CD4-positive, CD25-positive, alpha-beta regulatory T cell (primary cell): ENCODE data around the gene PHF21A. TPM values are rescaled to one million over a fixed set of nuclear protein-coding genes. Genes with fewer than 3 reads are reported as not detected.

Experiments
- ATAC-seq, 2 donors: fragments of 150-1000 bp; cut with Tn5 transposase; one replicate each; pipeline ENCODE4 v1.10.0; 2021; ENCODE audit warnings: low read depth in 2 of 2, moderate number of reproducible peaks in 2 of 2, moderate library complexity in 1 of 2
- DNase-seq, 3 donors: peaks; one replicate each; pipeline versions ENCODE4 v3.0.0 to v3.0.0-alpha.2; 2012 to 2022; ENCODE audit warnings: mixed read lengths in 1 of 3
- H3K27ac ChIP-seq: one replicate; pipeline ENCODE4 v1.7.0; 2013; ENCODE audit warnings: mild to moderate bottlenecking, low read length; ENCODE audit not compliant: insufficient read depth, poor library complexity, severe bottlenecking
- H3K27me3 ChIP-seq: one replicate; pipeline ENCODE4 v1.7.0; 2013; ENCODE audit warnings: low read length; ENCODE audit not compliant: control insufficient read depth, insufficient read depth
- H3K36me3 ChIP-seq: one replicate; pipeline ENCODE4 v1.7.0; 2013; ENCODE audit warnings: mild to moderate bottlenecking, low read length, moderate library complexity; ENCODE audit not compliant: control insufficient read depth, insufficient read depth
- H3K4me1 ChIP-seq: 2 replicates; pipeline ENCODE4 v1.7.0; 2013; ENCODE audit warnings: mild to moderate bottlenecking, low read length; ENCODE audit not compliant: insufficient read depth, control insufficient read depth, poor library complexity, severe bottlenecking
- H3K4me3 ChIP-seq: one replicate; pipeline ENCODE4 v1.7.0; 2013; ENCODE audit warnings: low read depth, mild to moderate bottlenecking, low read length, moderate library complexity
- H3K9me3 ChIP-seq, 2 experiments: 1 replicate in 1 of 2; 2 replicates in 1 of 2; pipeline ENCODE4 v1.7.0; 2013; ENCODE audit warnings: low read length in 2 of 2, mild to moderate bottlenecking in 1 of 2, moderate library complexity in 1 of 2; ENCODE audit not compliant: control insufficient read depth in 2 of 2
- H3K27ac Mint-ChIP-seq, 3 donors: one replicate each; pipeline ENCODE4 v1.8.0; 2020 to 2022; ENCODE audit warnings: mild to moderate bottlenecking in 3 of 3, mixed read lengths in 3 of 3, moderate library complexity in 2 of 3
- H3K27me3 Mint-ChIP-seq: one replicate; pipeline ENCODE4 v1.8.0; 2022; ENCODE audit warnings: mild to moderate bottlenecking, mixed read lengths
- H3K36me3 Mint-ChIP-seq: one replicate; pipeline ENCODE4 v1.8.0; 2020; ENCODE audit warnings: mixed read lengths
- H3K4me1 Mint-ChIP-seq, 4 donors: one replicate each; pipeline ENCODE4 v1.8.0; 2020 to 2022; ENCODE audit warnings: mixed read lengths in 4 of 4, mild to moderate bottlenecking in 1 of 4
- H3K4me3 Mint-ChIP-seq, 4 donors: one replicate each; pipeline ENCODE4 v1.8.0; 2020 to 2022; ENCODE audit warnings: mild to moderate bottlenecking in 4 of 4, mixed read lengths in 4 of 4, moderate library complexity in 3 of 4
- H3K9me3 Mint-ChIP-seq, 7 donors: one replicate each; pipeline ENCODE4 v1.8.0; 2020 to 2022; ENCODE audit warnings: mixed read lengths in 7 of 7, mild to moderate bottlenecking in 3 of 7, moderate library complexity in 2 of 7
- polyA plus RNA-seq, 4 donors: library from polyadenylated mRNA; unstranded; fragments of 300-500 nt; fragmentation: Illumina TruSeq; gene quantifications; one replicate each; pipeline ENCODE4 v1.2.3, GENCODE V29; 2021
- total RNA-seq: library from RNA; stranded (reverse); gene quantifications from one replicate; pipeline ENCODE4 v1.2.3, GENCODE V29; 2022

Gene PHF21A
- total and polyA plus RNA-seq, 5 donors from 2014 or later = 6.0 to 111 (median 9.2) TPM

DNA sequence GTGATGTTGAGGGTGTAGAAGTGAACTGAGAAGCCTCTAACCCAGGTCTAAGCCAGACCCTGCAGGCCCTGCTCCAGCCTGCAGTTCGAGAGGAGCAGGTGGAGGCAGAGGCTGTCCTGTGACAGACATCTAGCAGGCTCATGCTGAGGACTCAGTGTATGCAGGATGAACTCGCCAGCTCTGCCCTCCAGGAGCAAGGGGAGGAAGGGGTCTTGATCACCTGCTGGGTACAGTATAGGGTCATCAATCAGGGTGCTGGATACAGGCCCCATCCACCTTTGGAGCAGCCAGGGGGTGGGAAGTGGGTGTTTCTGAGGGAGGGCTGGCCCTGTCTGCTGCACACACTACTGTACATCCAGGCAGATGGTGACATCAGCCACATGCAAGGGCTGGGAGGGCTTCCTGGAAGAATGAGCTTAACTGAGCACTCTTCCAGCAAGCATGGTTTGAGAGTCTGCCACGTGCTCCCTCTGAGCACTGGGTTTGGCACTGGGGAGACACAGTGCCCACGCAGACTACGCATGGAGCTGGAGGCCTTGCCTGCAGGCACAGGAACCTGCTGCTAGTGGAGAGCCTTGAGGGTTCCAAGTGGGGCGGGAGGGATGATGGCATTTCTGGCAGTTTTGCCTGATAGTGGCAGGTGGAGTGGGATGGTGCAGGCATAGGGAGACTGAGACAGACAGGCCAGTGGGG, 226.6 kb downstream of the PHF21A start:
- Mint-ChIP-seq H3K4me1 (peaks cover 0 to 13% (median 1%) of the 10 kb centered on the region in 4 donors), H3K36me3 (peaks cover 6% of the 10 kb centered on the region), H3K27ac (peak overlapping the region in 1 of 3 donors; percentile 50), H3K27me3 (peaks cover 60% of the 10 kb centered on the region), H3K4me3 (no peak overlapping the region), H3K9me3 (peaks cover 0 to 3% (median 0%) of the 10 kb centered on the region in 7 donors)
- H3K27me3 ChIP-seq = peaks cover 15% of the 10 kb centered on the region
- no peaks in the 10 kb centered on the region for H3K9me3 ChIP-seq
- ATAC-seq = no peak
- peaks cover 10% of the 10 kb centered on the region for H3K4me1 ChIP-seq
- H3K36me3 ChIP-seq = no peaks in the 10 kb centered on the region
- H3K4me3 ChIP-seq = no peak overlapping the region
- no peak for DNase-seq
- no peak overlapping the region for H3K27ac ChIP-seq

DNA sequence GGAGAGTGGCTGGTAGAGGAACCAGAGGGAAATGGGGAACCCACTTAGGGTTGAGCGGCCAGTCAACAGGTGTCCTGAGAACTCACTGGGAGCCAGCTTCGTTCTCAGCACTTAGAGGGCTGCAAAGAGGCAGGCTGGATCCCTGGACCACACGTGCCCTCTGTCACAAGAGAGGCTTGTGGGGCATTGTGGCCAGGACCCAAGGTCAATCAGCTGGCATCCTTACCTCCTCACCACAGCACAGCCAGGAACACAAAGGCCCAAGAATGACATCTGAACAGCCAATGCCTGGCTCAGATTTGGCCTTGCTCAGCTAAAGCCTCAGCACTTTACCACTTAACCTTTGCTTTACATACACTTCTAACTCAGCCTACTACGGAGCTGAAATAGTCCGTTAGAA, 228.4 kb downstream of the PHF21A start:
- H3K27me3 ChIP-seq = peaks cover 4% of the 10 kb centered on the region
- peaks cover 0 to 6% (median 0%) of the 10 kb centered on the region in 7 donors for H3K9me3 Mint-ChIP-seq
- no peak overlapping the region for H3K27ac ChIP-seq
- no peak overlapping the region for H3K4me3 ChIP-seq
- no peak for DNase-seq
- ATAC-seq = no peak
- H3K4me1 Mint-ChIP-seq = peaks cover 0 to 4% (median 0%) of the 10 kb centered on the region in 4 donors
- peaks cover 46% of the 10 kb centered on the region for H3K27me3 Mint-ChIP-seq
- no peaks in the 10 kb centered on the region for H3K36me3 ChIP-seq
- no peak overlapping the region for H3K4me3 Mint-ChIP-seq
- peaks cover 6% of the 10 kb centered on the region for H3K36me3 Mint-ChIP-seq
- no peak overlapping the region for H3K27ac Mint-ChIP-seq
- H3K4me1 ChIP-seq = no peaks in the 10 kb centered on the region
- H3K9me3 ChIP-seq = no peaks in the 10 kb centered on the region

DNA sequence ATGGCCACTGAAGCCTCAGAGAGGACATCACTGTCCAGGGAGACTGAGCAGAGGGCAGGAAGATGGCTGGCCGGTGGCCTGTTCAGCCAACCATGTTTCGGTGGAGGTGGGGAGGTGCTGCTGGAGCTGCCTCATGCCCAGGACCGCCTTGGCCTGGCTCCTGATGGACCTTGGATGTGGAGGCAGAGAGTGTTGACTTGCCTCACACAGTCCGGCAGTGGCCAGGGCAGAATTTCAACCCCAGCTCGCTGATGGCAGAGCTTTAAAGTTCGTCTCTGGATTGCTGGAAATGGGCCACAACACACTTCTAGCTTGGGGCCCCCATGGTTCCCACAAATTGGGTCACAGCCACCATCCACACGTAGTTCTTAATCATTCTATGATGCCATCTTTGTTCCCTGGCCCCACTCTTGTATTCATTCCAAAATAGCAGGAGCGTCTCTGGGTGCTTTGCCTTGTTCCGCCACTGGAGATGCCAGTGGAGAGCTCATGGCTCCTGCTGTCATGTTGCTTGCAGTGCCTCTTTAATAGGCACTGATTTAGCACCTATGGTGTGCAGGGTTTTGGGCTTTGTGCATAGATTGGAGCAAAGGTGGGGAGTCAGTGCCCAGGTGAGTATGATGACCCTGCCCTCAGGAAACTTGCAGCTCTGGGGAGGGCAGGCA, 230.2 kb downstream of the PHF21A start:
- Mint-ChIP-seq H3K27ac (no peak overlapping the region), H3K27me3 (peaks cover 39% of the 10 kb centered on the region), H3K4me1 (peaks cover 0 to 3% (median 0%) of the 10 kb centered on the region in 4 donors), H3K4me3 (no peak overlapping the region), H3K9me3 (peaks cover 0 to 8% (median 0%) of the 10 kb centered on the region in 7 donors), H3K36me3 (peaks cover 6% of the 10 kb centered on the region)
- no peaks in the 10 kb centered on the region for H3K36me3 ChIP-seq
- no peak overlapping the region for H3K4me3 ChIP-seq
- H3K9me3 ChIP-seq = no peaks in the 10 kb centered on the region
- no peak overlapping the region for H3K27ac ChIP-seq
- no peaks in the 10 kb centered on the region for H3K27me3 ChIP-seq
- peaks cover 1% of the 10 kb centered on the region for H3K4me1 ChIP-seq
- DNase-seq (no peak), ATAC-seq (no peak)

DNA sequence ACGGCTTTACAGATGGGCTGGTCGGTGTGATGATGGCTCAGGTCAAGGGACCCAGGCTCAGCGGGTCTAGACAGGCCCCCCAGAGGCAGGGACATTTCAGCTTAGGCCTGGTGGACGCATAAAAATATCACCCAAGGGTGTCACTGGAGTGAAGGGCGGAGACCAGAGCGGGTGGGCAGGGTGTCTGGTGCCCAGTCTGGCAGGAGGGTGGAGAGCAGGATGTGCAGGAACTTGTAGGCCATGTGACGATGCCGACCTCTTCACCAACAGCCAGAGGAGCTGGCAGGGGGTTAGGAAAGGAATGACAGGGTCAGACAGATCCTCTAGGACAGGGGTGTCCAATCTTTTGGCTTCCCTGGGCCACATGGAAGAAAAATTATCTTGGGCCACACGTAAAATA, 231.3 kb downstream of the PHF21A start:
- Histone ChIP-seq H3K4me1 (peaks cover 9% of the 10 kb centered on the region), H3K27ac (no peak overlapping the region), H3K36me3 (no peaks in the 10 kb centered on the region), H3K27me3 (no peaks in the 10 kb centered on the region), H3K4me3 (no peak overlapping the region), H3K9me3 (no peaks in the 10 kb centered on the region)
- H3K36me3 Mint-ChIP-seq = peaks cover 6% of the 10 kb centered on the region
- H3K4me3 Mint-ChIP-seq = no peak overlapping the region
- H3K9me3 Mint-ChIP-seq = peaks cover 0 to 7% (median 0%) of the 10 kb centered on the region in 7 donors
- ATAC-seq = no peak
- peaks cover 0 to 5% (median 0%) of the 10 kb centered on the region in 4 donors for H3K4me1 Mint-ChIP-seq
- DNase-seq = no peak
- peaks cover 30% of the 10 kb centered on the region for H3K27me3 Mint-ChIP-seq
- no peak overlapping the region for H3K27ac Mint-ChIP-seq

DNA sequence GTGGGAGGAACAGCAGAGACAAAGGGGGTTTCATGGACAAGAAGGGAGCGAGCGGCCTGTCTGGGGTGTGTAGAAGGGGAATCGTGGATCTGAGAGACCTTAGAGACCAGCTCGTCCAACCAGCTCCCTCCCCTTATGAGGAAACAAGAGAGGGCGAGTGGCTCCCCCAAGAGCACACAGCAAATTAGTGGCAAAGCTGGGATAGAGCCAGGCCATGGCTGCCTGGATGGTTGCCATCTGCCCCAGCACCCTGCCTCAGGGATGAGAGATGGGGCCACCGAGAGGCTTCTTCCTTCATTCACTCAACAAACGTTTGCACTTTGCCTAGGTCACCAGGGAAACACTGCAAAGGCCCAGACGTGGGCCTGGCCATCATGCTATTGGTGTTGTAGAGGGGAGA, 231.7 kb downstream of the PHF21A start:
- peaks cover 0 to 5% (median 0%) of the 10 kb centered on the region in 7 donors for H3K9me3 Mint-ChIP-seq
- peaks cover 0 to 8% (median 2%) of the 10 kb centered on the region in 4 donors for H3K4me1 Mint-ChIP-seq
- no peaks in the 10 kb centered on the region for H3K36me3 ChIP-seq
- no peaks in the 10 kb centered on the region for H3K27me3 ChIP-seq
- H3K27ac ChIP-seq = no peak overlapping the region
- no peak overlapping the region for H3K4me3 ChIP-seq
- H3K27me3 Mint-ChIP-seq = peaks cover 25% of the 10 kb centered on the region
- no peak overlapping the region for H3K27ac Mint-ChIP-seq
- H3K4me3 Mint-ChIP-seq = no peak overlapping the region
- H3K36me3 Mint-ChIP-seq = peaks cover 6% of the 10 kb centered on the region
- no peaks in the 10 kb centered on the region for H3K9me3 ChIP-seq
- ATAC-seq (no peak), DNase-seq (no peak)
- H3K4me1 ChIP-seq = peaks cover 10% of the 10 kb centered on the region

DNA sequence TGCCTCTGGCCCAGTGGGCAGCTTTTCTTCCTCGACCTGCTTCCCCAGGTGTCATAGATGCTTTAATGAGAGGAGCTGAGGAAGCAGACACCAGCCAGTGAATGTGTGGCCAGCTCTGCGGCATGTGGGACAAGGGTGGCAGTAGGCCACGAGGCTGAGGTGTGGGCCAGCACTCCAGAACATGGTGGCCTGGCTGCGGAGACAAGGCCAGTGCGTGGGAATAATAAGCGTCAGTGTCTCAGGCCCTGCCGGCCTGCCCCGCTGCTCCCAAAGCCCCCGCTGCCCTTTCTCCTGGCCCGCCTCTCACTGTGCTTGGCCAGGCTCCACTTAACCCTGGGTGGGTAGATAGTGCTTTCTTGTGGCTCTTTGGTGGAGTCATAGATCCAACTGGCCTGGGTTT, 233.7 kb downstream of the PHF21A start:
- Mint-ChIP-seq H3K4me3 (peak overlapping the region in 2 of 4 donors; percentile 45 to 63), H3K27me3 (peaks cover 17% of the 10 kb centered on the region), H3K4me1 (peaks cover 0 to 13% (median 6%) of the 10 kb centered on the region in 4 donors), H3K9me3 (peaks cover 0 to 5% (median 0%) of the 10 kb centered on the region in 7 donors), H3K27ac (no peak overlapping the region), H3K36me3 (peaks cover 6% of the 10 kb centered on the region)
- H3K27ac ChIP-seq = no peak overlapping the region
- no peak for ATAC-seq
- H3K4me1 ChIP-seq = peaks cover 10% of the 10 kb centered on the region
- H3K36me3 ChIP-seq = no peaks in the 10 kb centered on the region
- H3K9me3 ChIP-seq = no peaks in the 10 kb centered on the region
- H3K27me3 ChIP-seq = no peaks in the 10 kb centered on the region
- H3K4me3 ChIP-seq = no peak overlapping the region
- no peak for DNase-seq

DNA sequence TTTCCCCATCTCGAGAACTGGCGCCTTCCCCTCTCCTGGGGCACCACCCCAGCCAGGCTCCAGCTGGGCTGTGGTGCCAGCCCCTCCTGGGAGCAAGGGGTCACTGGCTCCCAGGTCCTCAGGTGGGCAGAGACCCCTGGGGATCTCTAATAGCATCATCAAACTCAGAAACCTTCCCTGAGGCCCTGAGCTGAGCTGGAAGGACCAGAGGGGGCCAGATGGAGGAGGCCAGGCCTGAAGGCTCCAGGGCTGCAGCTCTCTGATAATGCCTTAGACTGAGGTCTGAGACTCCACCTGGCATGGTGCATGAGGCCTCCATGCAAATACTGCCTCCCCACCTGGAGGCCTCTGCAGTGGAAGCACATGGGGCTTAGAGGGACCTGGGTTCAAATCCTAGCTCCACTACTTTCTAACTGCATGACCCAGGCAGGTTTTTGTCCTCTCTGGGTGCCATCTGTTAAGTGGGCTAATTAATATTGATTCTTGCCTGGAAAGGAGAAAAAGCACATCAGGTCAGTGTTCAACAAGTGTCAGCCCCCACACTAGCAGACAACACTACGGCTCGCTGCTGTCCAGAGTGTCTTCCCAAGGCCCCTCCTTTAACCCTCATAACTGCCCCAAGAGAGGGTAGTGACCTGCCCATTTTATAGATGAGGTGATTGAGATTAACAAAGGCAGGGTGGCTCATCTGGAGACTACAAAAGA, 234.3 kb downstream of the PHF21A start:
- Histone ChIP-seq H3K4me3 (no peak overlapping the region), H3K36me3 (peaks cover 3% of the 10 kb centered on the region), H3K27ac (no peak overlapping the region), H3K9me3 (no peaks in the 10 kb centered on the region), H3K27me3 (no peaks in the 10 kb centered on the region), H3K4me1 (peaks cover 10% of the 10 kb centered on the region)
- H3K4me3 Mint-ChIP-seq = peak overlapping the region in 2 of 4 donors; percentile 13 to 35
- ATAC-seq (no peak), DNase-seq (no peak)
- peaks cover 12% of the 10 kb centered on the region for H3K27me3 Mint-ChIP-seq
- H3K27ac Mint-ChIP-seq = no peak overlapping the region
- H3K4me1 Mint-ChIP-seq = peaks cover 0 to 13% (median 6%) of the 10 kb centered on the region in 4 donors
- H3K36me3 Mint-ChIP-seq = peaks cover 11% of the 10 kb centered on the region
- peaks cover 0 to 5% (median 0%) of the 10 kb centered on the region in 7 donors for H3K9me3 Mint-ChIP-seq
